B cell (primary cell): ENCODE results near the gene CALR3. TPM values are rescaled to one million over a fixed set of nuclear protein-coding genes. Genes with fewer than 3 reads are reported as not detected.
A peak's percentile ranks its signal among the peaks of the same experiment; 100 is the strongest.

Experiments used
- ATAC-seq: fragments of 200-7000 bp; cut with Tn5 transposase; one replicate; pipeline ENCODE4 v1.10.0; 2021; ENCODE audit warnings: low read depth, mild to moderate bottlenecking, moderate number of reproducible peaks, moderate library complexity
- CTCF ChIA-PET: fragments of 350-600 bp; sonication (Branson Sonifier 250); formaldehyde crosslinking; loops from one replicate; lab custom pipeline; 2021; ENCODE audit warnings: antibody characterized with exemption, inconsistent platforms; lab: Charles Lee
- POLR2A ChIA-PET: fragments of 350-600 bp; sonication (Branson Sonifier 250); formaldehyde crosslinking; loops from one replicate; lab custom pipeline; 2021; ENCODE audit warnings: antibody characterized with exemption; lab: Charles Lee
- DNase-seq: peaks from one replicate; pipeline ENCODE4 v3.0.0; 2013
- H2AFZ ChIP-seq: 2 replicates; pipeline ENCODE4 v1.6.1; 2012; ENCODE audit warnings: mild to moderate bottlenecking, low read depth, low read length; ENCODE audit not compliant: insufficient read depth, poor library complexity, severe bottlenecking
- H3K27ac ChIP-seq, 2 donors: 1 replicate in 1 of 2; 2 replicates in 1 of 2; pipeline ENCODE4 v1.5.1; 2012 to 2013; ENCODE audit warnings: low read length in 2 of 2, mild to moderate bottlenecking in 2 of 2, moderate library complexity in 1 of 2
- H3K27me3 ChIP-seq, 4 experiments: fragments of 200-600 bp in 1 of 4; sonication (generic) in 1 of 4; replicated peaks in 1 of 4; 1 replicate in 2 of 4; 2 replicates in 2 of 4; pipeline versions ENCODE4 v1.6.1 to v1.7.0; 2013 to 2016; ENCODE audit warnings: low read length in 3 of 4, mild to moderate bottlenecking in 2 of 4, mixed read lengths in 1 of 4, moderate library complexity in 1 of 4; ENCODE audit not compliant: insufficient read depth in 4 of 4, control insufficient read depth in 3 of 4; ENCODE audit errors: control extremely low read depth in 1 of 4
- H3K36me3 ChIP-seq, 2 experiments: replicated peaks in 1 of 2; 1 replicate in 1 of 2; 2 replicates in 1 of 2; pipeline versions ENCODE4 v1.6.1 to v1.7.1; 2013; ENCODE audit warnings: low read length in 1 of 2; ENCODE audit not compliant: insufficient read depth in 2 of 2, control insufficient read depth in 1 of 2; ENCODE audit errors: control extremely low read depth in 1 of 2, extremely low read depth in 1 of 2
- H3K4me1 ChIP-seq, 2 donors: fragments of 200-600 bp in 1 of 2; sonication (generic) in 1 of 2; 1 replicate in 1 of 2; 2 replicates in 1 of 2; pipeline versions ENCODE4 v1.5.1 to v1.6.1; 2013 to 2017; ENCODE audit warnings: low read length in 2 of 2; ENCODE audit not compliant: control insufficient read depth in 2 of 2, insufficient read depth in 2 of 2
- H3K4me2 ChIP-seq: replicated peaks from 2 replicates; pipeline ENCODE3; 2012; ENCODE audit warnings: mild to moderate bottlenecking, low read depth, low read length; ENCODE audit not compliant: poor library complexity, severe bottlenecking
- H3K4me3 ChIP-seq, 5 experiments: fragments of 200-600 bp in 1 of 5; sonication (generic) in 1 of 5; 1 replicate in 3 of 5; 2 replicates in 2 of 5; pipeline versions ENCODE4 v1.5.1 to v1.7.0; 2011 to 2016; ENCODE audit warnings: low read length in 4 of 5, mild to moderate bottlenecking in 4 of 5, low read depth in 2 of 5, control low read depth in 1 of 5, moderate library complexity in 1 of 5; ENCODE audit not compliant: insufficient read depth in 1 of 5; ENCODE audit errors: control extremely low read depth in 1 of 5, extremely low read depth in 1 of 5
- H3K79me2 ChIP-seq: fragments of 200-600 bp; sonication (generic); one replicate; pipeline ENCODE4 v1.6.0; 2016; ENCODE audit warnings: low read length; ENCODE audit not compliant: control insufficient read depth, insufficient read depth
- H3K9ac ChIP-seq: fragments of 200-600 bp; sonication (generic); 2 replicates; pipeline ENCODE4 v1.6.1; 2017; ENCODE audit warnings: mild to moderate bottlenecking, low read length, moderate library complexity
- H3K9me3 ChIP-seq, 3 donors: one replicate each; pipeline versions ENCODE4 v1.6.1 to v1.7.1; 2013; ENCODE audit warnings: low read length in 2 of 3; ENCODE audit not compliant: control insufficient read depth in 2 of 3, insufficient read depth in 1 of 3; ENCODE audit errors: control extremely low read depth in 1 of 3
- H4K20me1 ChIP-seq: 2 replicates; pipeline ENCODE4 v1.6.0; 2012; ENCODE audit warnings: mild to moderate bottlenecking, low read length; ENCODE audit not compliant: insufficient read depth, control insufficient read depth, poor library complexity, severe bottlenecking
- H3K27ac Mint-ChIP-seq: one replicate; pipeline ENCODE4 v1.8.0; 2021; ENCODE audit warnings: mixed read lengths
- H3K27me3 Mint-ChIP-seq: one replicate; pipeline ENCODE4 v1.8.0; 2021; ENCODE audit warnings: mixed read lengths
- H3K4me1 Mint-ChIP-seq: one replicate; pipeline ENCODE4 v1.8.0; 2021; ENCODE audit warnings: mixed read lengths
- H3K4me3 Mint-ChIP-seq: one replicate; pipeline ENCODE4 v1.8.0; 2021; ENCODE audit warnings: mixed read lengths
- H3K9me3 Mint-ChIP-seq: one replicate; pipeline ENCODE4 v1.8.0; 2022; ENCODE audit warnings: mixed read lengths; ENCODE audit not compliant: insufficient read depth
- EZH2 ChIP-seq: IDR thresholded peaks from 2 replicates; pipeline ENCODE4 v1.6.1; 2012; ENCODE audit warnings: borderline replicate concordance, low read depth, mild to moderate bottlenecking, moderate library complexity, low read length; ENCODE audit not compliant: insufficient read depth, poor library complexity, severe bottlenecking
- WGBS: methylation state at CpG from one replicate; pipeline ENCODE4 v1.1.5; 2013; ENCODE audit warnings: missing lambda C conversion rate; ENCODE audit not compliant: insufficient coverage; 5-methylcytosine and 5-hydroxymethylcytosine counted together
- intact Hi-C: fragments of 100-400 bp; cut with micrococcal nuclease; formaldehyde crosslinking; loops from one replicate; pipeline ENCODE4 v1.10.0; 2022
- polyA plus RNA-seq: library from polyadenylated mRNA; depleted of rRNA; stranded (reverse); fragments of >200 nt; gene quantifications from 2 replicates; pipeline ENCODE4 v1.2.3, GENCODE V29; 2012
- total RNA-seq, 2 donors: library from RNA; stranded (reverse); fragments of 120-200 nt in 1 of 2; gene quantifications; 1 replicate in 1 of 2; 2 replicates in 1 of 2; pipeline versions ENCODE4 v1.2.3 to v1.2.4, GENCODE V29; 2013 to 2022
- TF ChIP-seq, protein P1 (sequence below): fragments of 200-600 bp; IDR thresholded peaks from one replicate; pipeline ENCODE4 v1.8.0; 2022; ENCODE audit warnings: antibody characterized with exemption, mild to moderate bottlenecking

Gene CALR3
- total and polyA plus RNA-seq, 2 donors (not counting 1 experiment from before 2014, with no cell fraction given), result 0.44 TPM; not detected in 1

DNA sequence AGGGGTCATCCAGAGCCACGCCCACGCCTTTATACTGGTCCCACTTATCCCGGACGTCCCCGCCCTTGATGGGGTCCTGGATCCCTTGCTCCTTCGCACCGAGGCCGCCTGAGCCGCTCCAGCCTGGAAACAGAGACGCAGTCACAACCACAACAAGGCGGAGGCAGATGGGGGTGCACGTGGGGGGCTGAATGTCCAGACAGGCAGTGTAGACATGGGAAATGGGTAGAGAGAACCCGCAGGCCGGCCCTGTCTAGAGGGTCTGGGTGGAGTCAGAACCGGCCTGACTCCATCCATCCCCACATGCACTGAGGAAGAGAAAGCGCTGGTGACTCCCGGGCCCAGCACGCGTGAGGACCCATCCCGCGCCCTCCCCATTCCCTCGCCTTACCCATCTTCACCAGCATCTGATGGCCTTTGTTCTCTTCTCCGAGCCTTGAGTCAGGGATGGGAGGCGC, 23.3 kb upstream of the CALR3 start:
- Histone ChIP-seq H3K27me3 (no peaks in the 10 kb centered on the region), H3K4me1 (no peaks in the 10 kb centered on the region), H3K79me2 (no peaks in the 10 kb centered on the region), H3K27ac (no peak overlapping the region), H3K36me3 (peaks cover 2 to 63% of the 10 kb centered on the region in 2 experiments), H3K9me3 (no peaks in the 10 kb centered on the region), H3K9ac (no peak overlapping the region), H2AFZ (no peak overlapping the region), H3K4me3 (no peak overlapping the region), H4K20me1 (no peaks in the 10 kb centered on the region), H3K4me2 (no peak overlapping the region)
- Mint-ChIP-seq H3K4me3 (no peak overlapping the region), H3K27ac (peak overlapping the region; percentile 15), H3K4me1 (no peaks in the 10 kb centered on the region), H3K27me3 (no peaks in the 10 kb centered on the region), H3K9me3 (no peaks in the 10 kb centered on the region)
- ChIA-PET CTCF (no interaction called here), POLR2A (no interaction called here)
- intact Hi-C loops, result no loop called here
- TF ChIP-seq, protein P1, sequence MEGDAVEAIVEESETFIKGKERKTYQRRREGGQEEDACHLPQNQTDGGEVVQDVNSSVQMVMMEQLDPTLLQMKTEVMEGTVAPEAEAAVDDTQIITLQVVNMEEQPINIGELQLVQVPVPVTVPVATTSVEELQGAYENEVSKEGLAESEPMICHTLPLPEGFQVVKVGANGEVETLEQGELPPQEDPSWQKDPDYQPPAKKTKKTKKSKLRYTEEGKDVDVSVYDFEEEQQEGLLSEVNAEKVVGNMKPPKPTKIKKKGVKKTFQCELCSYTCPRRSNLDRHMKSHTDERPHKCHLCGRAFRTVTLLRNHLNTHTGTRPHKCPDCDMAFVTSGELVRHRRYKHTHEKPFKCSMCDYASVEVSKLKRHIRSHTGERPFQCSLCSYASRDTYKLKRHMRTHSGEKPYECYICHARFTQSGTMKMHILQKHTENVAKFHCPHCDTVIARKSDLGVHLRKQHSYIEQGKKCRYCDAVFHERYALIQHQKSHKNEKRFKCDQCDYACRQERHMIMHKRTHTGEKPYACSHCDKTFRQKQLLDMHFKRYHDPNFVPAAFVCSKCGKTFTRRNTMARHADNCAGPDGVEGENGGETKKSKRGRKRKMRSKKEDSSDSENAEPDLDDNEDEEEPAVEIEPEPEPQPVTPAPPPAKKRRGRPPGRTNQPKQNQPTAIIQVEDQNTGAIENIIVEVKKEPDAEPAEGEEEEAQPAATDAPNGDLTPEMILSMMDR, result no peak
- no peak for TF ChIP-seq EZH2
- 93% methylated on average over 8 of the region's 24 CpGs for WGBS
- ATAC-seq (no peak), DNase-seq (no peak)

DNA sequence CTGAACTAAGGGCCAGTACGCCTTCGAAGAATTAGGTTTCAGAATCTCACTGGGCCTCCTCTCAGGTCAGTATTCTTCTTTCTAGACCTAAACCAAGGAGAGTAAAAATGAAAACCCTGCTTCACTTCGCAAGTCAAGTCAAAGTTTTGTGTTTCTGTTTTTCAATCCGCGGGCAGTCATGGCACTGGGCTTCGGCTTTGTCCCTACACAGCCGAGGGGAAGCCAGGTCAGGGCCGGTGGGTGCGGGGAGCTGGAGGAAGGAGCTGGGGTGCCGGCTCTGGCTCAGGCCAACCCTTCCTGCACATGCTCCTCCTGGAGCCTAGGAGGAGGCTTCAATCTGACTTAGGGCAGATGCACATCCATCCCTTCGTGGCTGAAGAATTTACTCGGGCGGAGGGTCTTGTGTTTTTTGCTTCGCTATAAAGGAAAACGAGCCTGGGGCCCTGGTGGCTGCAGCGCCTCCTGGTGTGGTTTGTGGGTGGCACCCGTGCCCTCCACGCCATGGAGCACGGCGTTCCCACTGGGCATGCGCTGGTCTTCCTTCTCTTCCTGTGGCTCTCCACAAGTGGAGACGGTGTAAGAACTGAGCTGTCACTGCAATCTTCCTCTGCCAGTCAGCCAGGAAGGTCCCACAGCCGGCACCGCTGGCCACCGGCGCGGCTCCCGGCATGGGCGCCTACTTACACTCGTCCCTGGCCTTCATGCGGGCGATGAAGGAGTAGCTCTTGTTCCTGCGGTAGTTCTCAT, 22.7 kb upstream of the CALR3 start:
- Histone ChIP-seq H3K27ac (no peak overlapping the region), H3K79me2 (no peaks in the 10 kb centered on the region), H4K20me1 (no peaks in the 10 kb centered on the region), H3K9me3 (no peaks in the 10 kb centered on the region), H3K4me1 (no peaks in the 10 kb centered on the region), H3K4me2 (no peak overlapping the region), H2AFZ (no peak overlapping the region), H3K27me3 (no peaks in the 10 kb centered on the region), H3K9ac (no peak overlapping the region), H3K4me3 (no peak overlapping the region), H3K36me3 (peaks cover 2 to 58% of the 10 kb centered on the region in 2 experiments)
- no peak for ATAC-seq
- 95% methylated on average over 28 of the region's 33 CpGs for WGBS
- no peak overlapping the region for H3K27ac Mint-ChIP-seq
- intact Hi-C loops, result no loop called here
- ChIA-PET CTCF (no interaction called here), POLR2A (no interaction called here)
- no peaks in the 10 kb centered on the region for H3K27me3 Mint-ChIP-seq
- DNase-seq, result peak; percentile 13
- TF ChIP-seq, protein P1, result no peak
- no peak for TF ChIP-seq EZH2
- no peaks in the 10 kb centered on the region for H3K9me3 Mint-ChIP-seq
- H3K4me1 Mint-ChIP-seq, result no peaks in the 10 kb centered on the region
- no peak overlapping the region for H3K4me3 Mint-ChIP-seq
